HCT116 (cell line): ENCODE measurements around the gene ANXA10. TPM values are rescaled to one million over a fixed set of nuclear protein-coding genes. Genes with fewer than 3 reads are reported as not detected.

Source experiments
- ATAC-seq: fragments of 200-7000 bp; cut with Tn5 transposase; 2 replicates; pipeline ENCODE4 v1.9.1; 2020; ENCODE audit warnings: mild to moderate bottlenecking, moderate library complexity
- BruUV-seq: library from RNA; stranded (reverse); fragments of 400-500 nt; replicated peaks from 2 replicates; lab custom pipeline; 2021; lab: Mats Ljungman, UMichigan
- CTCF ChIA-PET: fragments of 300-600 bp; sonication (Branson Sonifier 250); formaldehyde crosslinking; loops from one replicate; lab custom pipeline; 2021; ENCODE audit warnings: antibody characterized with exemption; lab: Charles Lee
- POLR2A ChIA-PET: fragments of 300-600, 350-600 bp; sonication (Branson Sonifier 250); formaldehyde crosslinking; loops from one replicate; lab custom pipeline; 2021; ENCODE audit warnings: antibody characterized with exemption; lab: Charles Lee
- RAD21 ChIA-PET, 2 experiments: fragments of 300-600 bp; sonication (Branson Sonifier 250); formaldehyde crosslinking; loops; one replicate each; lab custom pipeline; 2023; ENCODE audit warnings: low total read pairs in 2 of 2; ENCODE audit not compliant: uncharacterized antibody in 2 of 2, unreplicated experiment in 2 of 2, low non-redundant PET in 1 of 2; lab: Charles Lee
- DNase-seq: peaks from one replicate; pipeline ENCODE4 v3.0.0-alpha.2; 2010; ENCODE audit warnings: low read depth, low spot score
- H2AFZ ChIP-seq: fragments of 200-600 bp; shearing (Covaris generic), sonication (generic); 2 replicates; pipeline ENCODE4 v1.6.1; 2017; ENCODE audit warnings: low read depth, mixed run types, mixed read lengths, antibody characterized with exemption, low read length; ENCODE audit not compliant: poor library complexity, severe bottlenecking
- H3K27ac ChIP-seq: 2 replicates; pipeline ENCODE4 v1.5.1; 2012; ENCODE audit warnings: low read depth, low read length
- H3K27me3 ChIP-seq: fragments of 200-600 bp; sonication (generic); 2 replicates; pipeline ENCODE4 v1.6.1; 2016; ENCODE audit warnings: mixed run types, low read length, mixed read lengths; ENCODE audit not compliant: insufficient read depth
- H3K36me3 ChIP-seq, 2 experiments: fragments of 200-500 bp in 1 of 2; fragments of 200-600 bp in 1 of 2; sonication (Bioruptor generic) in 1 of 2; sonication (generic) in 1 of 2; 2 replicates each; pipeline versions ENCODE4 v1.5.1 to v1.6.1; 2014 to 2016; ENCODE audit warnings: low read length in 2 of 2, inconsistent platforms in 1 of 2, mixed read lengths in 1 of 2, mixed run types in 1 of 2; ENCODE audit not compliant: insufficient read depth in 2 of 2, control insufficient read depth in 1 of 2
- H3K4me1 ChIP-seq, 2 experiments: fragments of 200-600 bp in 1 of 2; sonication (generic) in 1 of 2; 2 replicates each; pipeline versions ENCODE4 v1.5.1 to v1.6.1; 2012 to 2017; ENCODE audit warnings: low read length in 2 of 2, inconsistent platforms in 1 of 2, mild to moderate bottlenecking in 1 of 2, mixed read lengths in 1 of 2, mixed run types in 1 of 2, moderate library complexity in 1 of 2; ENCODE audit not compliant: insufficient read depth in 2 of 2, control insufficient read depth in 1 of 2
- H3K4me2 ChIP-seq: fragments of 200-600 bp; sonication (generic); 2 replicates; pipeline ENCODE4 v1.6.1; 2017; ENCODE audit warnings: mixed run types, low read length, mixed read lengths
- H3K4me3 ChIP-seq, 2 experiments: fragments of 200-600 bp in 1 of 2; sonication (generic) in 1 of 2; replicated peaks in 1 of 2; 2 replicates each; pipeline ENCODE4 v1.5.1; 2011 to 2016; ENCODE audit warnings: low read length in 2 of 2, control low read depth in 1 of 2, low read depth in 1 of 2, mild to moderate bottlenecking in 1 of 2, mixed read lengths in 1 of 2, mixed run types in 1 of 2
- H3K79me2 ChIP-seq: fragments of 200-600 bp; sonication (generic); 2 replicates; pipeline ENCODE4 v1.6.1; 2017; ENCODE audit warnings: mild to moderate bottlenecking, mixed run types, low read length, moderate library complexity, mixed read lengths; ENCODE audit not compliant: insufficient read depth
- H3K9ac ChIP-seq: fragments of 200-600 bp; sonication (generic); 2 replicates; pipeline ENCODE4 v1.6.1; 2016; ENCODE audit warnings: low read length, mixed read lengths
- H3K9me2 ChIP-seq: fragments of 200-600 bp; sonication (generic), shearing (Covaris generic); 2 replicates; pipeline ENCODE4 v1.6.1; 2017; ENCODE audit warnings: mixed run types, mild to moderate bottlenecking, moderate library complexity; ENCODE audit not compliant: insufficient read depth
- H3K9me3 ChIP-seq, 2 experiments: fragments of 200-500 bp in 1 of 2; fragments of 200-600 bp in 1 of 2; sonication (Bioruptor generic) in 1 of 2; sonication (generic) in 1 of 2; 2 replicates each; pipeline ENCODE4 v1.6.1; 2014 to 2017; ENCODE audit warnings: low read length in 2 of 2, mixed read lengths in 2 of 2, inconsistent platforms in 1 of 2, low read depth in 1 of 2, mild to moderate bottlenecking in 1 of 2, mixed run types in 1 of 2, moderate library complexity in 1 of 2; ENCODE audit not compliant: control insufficient read depth in 1 of 2, insufficient read depth in 1 of 2
- H4K20me1 ChIP-seq: fragments of 200-600 bp; sonication (generic), shearing (Covaris generic); 2 replicates; pipeline ENCODE4 v1.6.1; 2017; ENCODE audit warnings: mixed run types, mild to moderate bottlenecking, moderate library complexity; ENCODE audit not compliant: insufficient read depth
- CBX3 ChIP-seq: IDR thresholded peaks from 2 replicates; pipeline ENCODE4 v1.6.1; 2012; ENCODE audit warnings: low read depth
- CEBPB ChIP-seq: IDR thresholded peaks from 2 replicates; pipeline ENCODE4 v1.6.1; 2012; ENCODE audit warnings: low read depth
- EZH2phosphoT487 ChIP-seq: fragments of 200-600 bp; IDR thresholded peaks from 2 replicates; pipeline ENCODE4 v1.6.1; 2018; ENCODE audit warnings: antibody characterized with exemption, borderline replicate concordance
- FOSL1 ChIP-seq: IDR thresholded peaks from 2 replicates; pipeline ENCODE4 v1.6.1; 2012; ENCODE audit warnings: low read depth
- JUND ChIP-seq: IDR thresholded peaks from 2 replicates; pipeline ENCODE4 v1.6.1; 2012
- POLR2AphosphoS5 ChIP-seq: IDR thresholded peaks from 2 replicates; pipeline ENCODE4 v1.6.1; 2011; ENCODE audit warnings: mild to moderate bottlenecking, low read depth, low read length, moderate library complexity
- REST ChIP-seq: IDR thresholded peaks from 2 replicates; pipeline ENCODE4 v1.6.1; 2012; ENCODE audit warnings: low read depth
- SRF ChIP-seq: IDR thresholded peaks from 2 replicates; pipeline ENCODE4 v1.6.1; 2012; ENCODE audit warnings: low read depth
- TCF7L2 ChIP-seq: IDR thresholded peaks from 2 replicates; pipeline ENCODE4 v1.7.0; 2011; ENCODE audit warnings: borderline replicate concordance, inconsistent platforms; ENCODE audit not compliant: insufficient read depth, insufficient read length; ENCODE audit errors: extremely low read depth
- ZNF274 ChIP-seq: fragments of 200-500 bp; sonication (Bioruptor generic); IDR thresholded peaks from 2 replicates; pipeline ENCODE4 v1.6.1; 2014; ENCODE audit warnings: mild to moderate bottlenecking, low read depth, low read length, inconsistent platforms
- intact Hi-C: fragments of 100-400 bp; cut with micrococcal nuclease; formaldehyde crosslinking; loops from 2 replicates; pipeline ENCODE4 v1.10.0; 2022
- total RNA-seq: library from RNA; stranded (reverse); gene quantifications from one replicate; pipeline ENCODE4 v1.2.1, GENCODE V29; 2021; ENCODE audit not compliant: unreplicated experiment
- TF ChIP-seq, protein P1 (sequence below), 3 experiments: fragments of 200-600 bp in 1 of 3; sonication (generic) in 1 of 3; IDR thresholded peaks in 2 of 3; conservative IDR thresholded peaks in 1 of 3; 2 replicates each; pipeline ENCODE4 v1.5.1; 2012 to 2017; ENCODE audit warnings: low read depth in 2 of 3, low read length in 2 of 3, antibody characterized with exemption in 1 of 3, borderline replicate concordance in 1 of 3, control low read depth in 1 of 3, mild to moderate bottlenecking in 1 of 3, mixed read lengths in 1 of 3, mixed run types in 1 of 3, moderate library complexity in 1 of 3; ENCODE audit not compliant: insufficient read depth in 1 of 3

Gene ANXA10
- total RNA-seq, 1 experiment from 2014 or later = 15.1 TPM

DNA sequence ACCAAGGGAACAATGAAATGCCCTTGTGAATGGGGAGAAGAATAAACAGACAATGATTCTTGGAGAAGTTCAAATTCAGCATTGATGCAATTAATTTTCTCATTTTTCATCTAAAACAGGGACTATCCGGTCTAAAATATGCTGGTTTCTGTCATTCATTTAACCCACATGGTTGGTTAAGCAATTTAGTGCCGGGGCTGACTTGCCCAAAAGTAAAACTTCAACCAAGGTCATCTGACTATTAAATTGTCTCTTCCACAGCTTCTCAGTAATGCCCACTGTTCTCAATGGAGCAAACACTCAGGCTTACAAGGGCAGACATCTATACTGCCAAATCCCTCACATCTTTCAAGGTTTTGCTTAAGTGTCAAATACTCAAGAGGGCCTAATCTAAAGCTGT lies 51.3 kb downstream of the ANXA10 start:
- Histone ChIP-seq H2AFZ (no peak overlapping the region), H3K9me2 (no peaks in the 10 kb centered on the region), H3K4me3 (no peak overlapping the region), H3K4me1 (peaks cover 16 to 18% of the 10 kb centered on the region in 2 experiments), H3K27ac (peak overlapping the region; percentile 34), H3K27me3 (no peaks in the 10 kb centered on the region), H3K9ac (no peak overlapping the region), H3K36me3 (no peaks in the 10 kb centered on the region), H3K79me2 (no peaks in the 10 kb centered on the region), H4K20me1 (no peaks in the 10 kb centered on the region), H3K4me2 (no peak overlapping the region), H3K9me3 (no peaks in the 10 kb centered on the region)
- no peak for DNase-seq
- ChIA-PET CTCF (no interaction called here), POLR2A (no interaction called here), RAD21 (no interaction called here)
- no peak for ATAC-seq
- intact Hi-C loops = no loop called here
- TF ChIP-seq POLR2AphosphoS5 = no peak
- no peak for TF ChIP-seq SRF
- TF ChIP-seq JUND = no peak
- no peak for TF ChIP-seq CBX3
- TF ChIP-seq REST = no peak
- TF ChIP-seq, protein P1, sequence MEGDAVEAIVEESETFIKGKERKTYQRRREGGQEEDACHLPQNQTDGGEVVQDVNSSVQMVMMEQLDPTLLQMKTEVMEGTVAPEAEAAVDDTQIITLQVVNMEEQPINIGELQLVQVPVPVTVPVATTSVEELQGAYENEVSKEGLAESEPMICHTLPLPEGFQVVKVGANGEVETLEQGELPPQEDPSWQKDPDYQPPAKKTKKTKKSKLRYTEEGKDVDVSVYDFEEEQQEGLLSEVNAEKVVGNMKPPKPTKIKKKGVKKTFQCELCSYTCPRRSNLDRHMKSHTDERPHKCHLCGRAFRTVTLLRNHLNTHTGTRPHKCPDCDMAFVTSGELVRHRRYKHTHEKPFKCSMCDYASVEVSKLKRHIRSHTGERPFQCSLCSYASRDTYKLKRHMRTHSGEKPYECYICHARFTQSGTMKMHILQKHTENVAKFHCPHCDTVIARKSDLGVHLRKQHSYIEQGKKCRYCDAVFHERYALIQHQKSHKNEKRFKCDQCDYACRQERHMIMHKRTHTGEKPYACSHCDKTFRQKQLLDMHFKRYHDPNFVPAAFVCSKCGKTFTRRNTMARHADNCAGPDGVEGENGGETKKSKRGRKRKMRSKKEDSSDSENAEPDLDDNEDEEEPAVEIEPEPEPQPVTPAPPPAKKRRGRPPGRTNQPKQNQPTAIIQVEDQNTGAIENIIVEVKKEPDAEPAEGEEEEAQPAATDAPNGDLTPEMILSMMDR (IDR thresholded peaks at IDR 0.05 in 2 of 3, conservative IDR thresholded peaks at IDR 0.05 in 1 of 3; ENCODE audit: borderline replicate concordance in 1 of 3, insufficient read depth in 1 of 3, low read depth in 2 of 3, low read length in 2 of 3) = no peak
- no peak for TF ChIP-seq EZH2phosphoT487
- TF ChIP-seq TCF7L2 = no peak
- no peak for TF ChIP-seq FOSL1
- TF ChIP-seq ZNF274 = no peak
- TF ChIP-seq CEBPB = no peak
- BruUV-seq = no TSS peak
